Erythroblast (primary cell): ENCODE results near the gene AS3MT.

ENCODE experiments used
- GATA1 ChIP-seq: IDR thresholded peaks from 2 replicates; pipeline ENCODE4 v1.6.1; 2011; ENCODE audit warnings: low read depth, mild to moderate bottlenecking, control low read depth, low read length, moderate library complexity
- POLR2A ChIP-seq: IDR thresholded peaks from 2 replicates; pipeline ENCODE4 v1.6.1; 2011; ENCODE audit warnings: mild to moderate bottlenecking, low read length

DNA sequence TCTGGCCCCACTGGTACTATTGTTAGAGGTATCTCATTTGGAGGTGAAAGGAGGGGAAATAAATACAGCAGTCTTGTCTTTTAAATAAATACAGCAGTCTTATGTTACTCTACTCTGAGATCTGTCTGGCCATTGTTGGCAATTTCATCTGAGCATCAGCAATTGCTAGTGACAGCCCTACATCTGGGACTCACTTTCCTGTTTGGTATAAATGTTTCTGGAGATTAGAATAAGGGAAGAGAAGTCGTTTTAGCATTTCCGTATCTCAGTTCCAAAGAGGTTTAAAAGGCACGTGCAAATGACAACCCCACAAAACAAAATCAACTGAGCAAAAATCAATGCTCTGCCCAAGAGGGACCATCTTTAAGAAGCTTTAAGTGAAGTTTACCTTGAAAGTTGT lies 30.7 kb downstream of the AS3MT start:
- TF ChIP-seq POLR2A (no peak), GATA1 (no peak)
